ENCODE measurements around the gene USP51.

USP51 gene

DNA sequence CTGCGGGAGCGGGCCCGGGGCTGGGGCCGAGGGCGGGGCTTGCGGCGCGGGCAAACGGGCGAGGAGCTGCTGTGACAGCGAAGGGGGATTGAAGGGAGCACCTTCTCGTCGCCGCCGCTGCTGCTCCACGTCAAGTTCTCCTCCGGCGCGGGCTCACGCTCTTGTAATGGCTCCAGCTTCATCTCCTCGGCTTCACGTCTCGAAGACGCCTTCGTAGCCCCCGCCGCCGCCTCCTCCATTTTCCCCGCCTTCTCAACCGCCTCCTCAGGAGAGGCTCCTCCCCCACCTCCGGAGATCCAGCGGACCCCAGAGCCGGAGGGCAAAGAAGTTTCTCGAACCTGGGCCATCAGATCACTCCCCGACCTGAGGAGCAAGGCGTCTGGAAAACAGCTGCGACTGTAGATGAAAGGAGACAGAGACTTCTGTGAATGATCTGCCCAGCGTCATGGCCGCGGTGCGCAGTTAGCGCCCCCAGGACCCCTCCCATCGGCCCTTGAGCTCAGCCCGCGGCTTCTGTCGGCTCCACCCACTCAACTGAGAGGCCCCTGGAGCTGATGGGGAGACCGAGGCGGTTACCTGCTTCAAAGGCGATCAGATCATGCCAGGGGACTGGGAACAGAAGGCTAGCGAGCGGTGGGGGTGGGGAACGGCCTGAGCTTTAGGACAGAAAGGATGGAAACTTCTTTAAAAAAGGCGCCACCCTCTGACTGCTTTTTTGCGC lies 895 bp downstream of the USP51 start:
- H2BK15ac ChIP-seq (ENCODE audit: low read length), result no peak overlapping the region
- no peaks in the 10 kb centered on the region for H3K27me3 ChIP-seq (ENCODE audit: control insufficient read depth in 3 of 3, insufficient read depth in 3 of 3, low read depth in 1 of 3, low read length in 3 of 3)
- no peaks in the 10 kb centered on the region for H3K79me1 ChIP-seq (ENCODE audit: low read depth, low read length)
- no peak overlapping the region for H3K4ac ChIP-seq (ENCODE audit: low read length)
- H3K27ac ChIP-seq (replicated peaks; ENCODE audit: low read length), result peak overlapping the region; percentile 86
- peak overlapping the region; percentile 77 for H3K9ac ChIP-seq (ENCODE audit: low read depth, low read length, poor library complexity)
- peak overlapping the region in 1 of 2 donors; percentile 80 for H3K4me3 ChIP-seq (ENCODE audit: low read length in 2 of 2)
- no peak overlapping the region for H2BK120ac ChIP-seq (ENCODE audit: low read depth, low read length)
- DNase-seq (ENCODE audit: low spot score), result peak; percentile 41
- H3K18ac ChIP-seq (ENCODE audit: low read length), result peak overlapping the region; percentile 89
- no peak overlapping the region for H4K8ac ChIP-seq (ENCODE audit: low read depth, low read length)
- H2AK5ac ChIP-seq (ENCODE audit: low read depth, low read length), result no peak overlapping the region
- peaks cover 0 to 4% of the 10 kb centered on the region in 2 donors for H3K36me3 ChIP-seq (replicated peaks in 1 of 2; ENCODE audit: control insufficient read depth in 2 of 2, insufficient read depth in 2 of 2, low read length in 2 of 2)
- H3K4me1 ChIP-seq (ENCODE audit: control insufficient read depth in 2 of 2, insufficient read depth in 1 of 2, low read depth in 1 of 2, low read length in 2 of 2), result peaks cover 0 to 3% of the 10 kb centered on the region in 2 donors
- peak overlapping the region; percentile 62 for H3K4me2 ChIP-seq (ENCODE audit: insufficient read depth, low read length, poor library complexity, severe bottlenecking)
- no peak overlapping the region for H2AFZ ChIP-seq (ENCODE audit: low read length)
- H3K23ac ChIP-seq (ENCODE audit: low read depth, low read length, poor library complexity), result peak overlapping the region; percentile 20
- no peak overlapping the region for H3K14ac ChIP-seq (ENCODE audit: low read length)
- H4K91ac ChIP-seq (ENCODE audit: low read depth, low read length, poor library complexity), result no peak overlapping the region
- no peak overlapping the region for H2BK12ac ChIP-seq (ENCODE audit: low read length)
- H2BK5ac ChIP-seq (ENCODE audit: low read length), result peak overlapping the region; percentile 82
- H3K9me3 ChIP-seq (replicated peaks in 1 of 2; ENCODE audit: control insufficient read depth in 2 of 2, insufficient read depth in 1 of 2, low read depth in 1 of 2, low read length in 2 of 2), result no peaks in the 10 kb centered on the region
- no CpG with 5 or more reads among the region's 54 CpGs for WGBS, 2 donors (ENCODE audit: extremely low coverage in 2 of 2, insufficient read length in 2 of 2, insufficient replicate concordance in 1 of 2)

DNA sequence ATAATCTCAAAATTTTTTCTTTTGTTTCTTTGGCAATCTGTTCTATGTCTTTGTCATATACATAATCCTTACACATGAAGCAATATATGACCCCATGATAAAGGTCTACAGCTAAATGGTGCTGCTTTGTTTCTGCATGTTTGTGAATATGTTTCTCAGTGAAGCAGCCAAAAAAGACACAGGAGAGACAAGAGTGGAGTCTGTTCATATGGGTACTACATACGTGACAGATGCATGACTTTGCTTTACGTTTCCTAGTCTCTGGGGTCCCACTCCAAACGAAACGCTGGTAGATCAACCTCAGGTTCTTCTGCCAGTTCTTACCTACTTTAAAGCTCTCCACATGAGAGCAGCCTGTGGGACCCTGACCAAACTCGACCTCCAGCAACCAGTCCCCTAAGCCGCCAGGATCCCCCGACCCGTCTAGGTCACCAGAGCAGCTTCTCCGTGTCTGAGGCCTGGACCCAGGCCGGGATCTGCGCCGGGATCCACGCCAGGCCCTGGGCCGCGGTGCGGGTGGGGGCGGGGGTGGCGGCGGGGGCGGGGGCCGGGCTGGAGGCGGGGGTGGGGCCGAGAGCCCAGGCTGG lies 1.5 kb downstream of the USP51 start:
- Histone ChIP-seq H2BK120ac (ENCODE audit: low read depth, low read length) (no peak overlapping the region), H3K4me2 (ENCODE audit: insufficient read depth, low read length, poor library complexity, severe bottlenecking) (peak overlapping the region; percentile 18), H2BK12ac (ENCODE audit: low read length) (no peak overlapping the region), H3K4me1 (ENCODE audit: control insufficient read depth in 2 of 2, insufficient read depth in 1 of 2, low read depth in 1 of 2, low read length in 2 of 2) (peaks cover 0 to 3% of the 10 kb centered on the region in 2 donors), H3K27ac (replicated peaks; ENCODE audit: low read length) (no peak overlapping the region), H2BK15ac (ENCODE audit: low read length) (no peak overlapping the region), H3K9me3 (replicated peaks in 1 of 2; ENCODE audit: control insufficient read depth in 2 of 2, insufficient read depth in 1 of 2, low read depth in 1 of 2, low read length in 2 of 2) (no peaks in the 10 kb centered on the region), H3K14ac (ENCODE audit: low read length) (no peak overlapping the region), H4K8ac (ENCODE audit: low read depth, low read length) (no peak overlapping the region), H2AFZ (ENCODE audit: low read length) (no peak overlapping the region), H3K79me1 (ENCODE audit: low read depth, low read length) (no peaks in the 10 kb centered on the region), H3K9ac (ENCODE audit: low read depth, low read length, poor library complexity) (peak overlapping the region; percentile 44), H3K36me3 (replicated peaks in 1 of 2; ENCODE audit: control insufficient read depth in 2 of 2, insufficient read depth in 2 of 2, low read length in 2 of 2) (peaks cover 0 to 4% of the 10 kb centered on the region in 2 donors), H3K23ac (ENCODE audit: low read depth, low read length, poor library complexity) (no peak overlapping the region), H3K4me3 (ENCODE audit: low read length in 2 of 2) (peak overlapping the region in 1 of 2 donors; percentile 75), H2BK5ac (ENCODE audit: low read length) (no peak overlapping the region), H3K4ac (ENCODE audit: low read length) (no peak overlapping the region), H4K91ac (ENCODE audit: low read depth, low read length, poor library complexity) (no peak overlapping the region), H2AK5ac (ENCODE audit: low read depth, low read length) (no peak overlapping the region), H3K27me3 (ENCODE audit: control insufficient read depth in 3 of 3, insufficient read depth in 3 of 3, low read depth in 1 of 3, low read length in 3 of 3) (no peaks in the 10 kb centered on the region), H3K18ac (ENCODE audit: low read length) (no peak overlapping the region)
- DNase-seq (ENCODE audit: low spot score), result peak; percentile 0
- no CpG with 5 or more reads among the region's 23 CpGs for WGBS, 2 donors (ENCODE audit: extremely low coverage in 2 of 2, insufficient read length in 2 of 2, insufficient replicate concordance in 1 of 2)

DNA sequence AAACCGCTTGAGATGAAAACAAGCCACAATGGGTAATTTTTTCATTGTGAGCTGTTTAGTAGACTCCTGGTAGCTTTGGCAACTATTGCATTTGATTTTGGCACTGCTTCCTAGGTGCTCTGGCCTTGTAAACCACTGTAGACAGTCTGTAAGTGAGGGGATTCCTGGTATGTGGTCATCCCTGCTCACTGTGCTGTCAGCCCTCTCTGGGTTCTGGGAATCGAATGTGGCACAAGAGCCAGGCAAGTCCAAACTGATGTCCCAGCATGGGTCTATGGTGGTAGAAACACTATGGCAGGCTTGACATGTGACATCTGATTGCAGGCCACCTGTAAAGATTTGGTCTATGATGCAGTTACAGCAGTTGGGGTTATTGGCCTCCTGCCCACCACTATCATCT lies 2.5 kb downstream of the USP51 start:
- no peak overlapping the region for H3K23ac ChIP-seq (ENCODE audit: low read depth, low read length, poor library complexity)
- H3K36me3 ChIP-seq (replicated peaks in 1 of 2; ENCODE audit: control insufficient read depth in 2 of 2, insufficient read depth in 2 of 2, low read length in 2 of 2), result peaks cover 0 to 4% of the 10 kb centered on the region in 2 donors
- no peak overlapping the region for H2BK12ac ChIP-seq (ENCODE audit: low read length)
- H2AFZ ChIP-seq (ENCODE audit: low read length), result no peak overlapping the region
- H3K18ac ChIP-seq (ENCODE audit: low read length), result no peak overlapping the region
- H3K4ac ChIP-seq (ENCODE audit: low read length), result no peak overlapping the region
- H3K9me3 ChIP-seq (replicated peaks in 1 of 2; ENCODE audit: control insufficient read depth in 2 of 2, insufficient read depth in 1 of 2, low read depth in 1 of 2, low read length in 2 of 2), result no peaks in the 10 kb centered on the region
- peaks cover 0 to 3% of the 10 kb centered on the region in 2 donors for H3K4me1 ChIP-seq (ENCODE audit: control insufficient read depth in 2 of 2, insufficient read depth in 1 of 2, low read depth in 1 of 2, low read length in 2 of 2)
- DNase-seq (ENCODE audit: low spot score), result no peak
- no peak overlapping the region for H3K4me2 ChIP-seq (ENCODE audit: insufficient read depth, low read length, poor library complexity, severe bottlenecking)
- H4K91ac ChIP-seq (ENCODE audit: low read depth, low read length, poor library complexity), result no peak overlapping the region
- no CpG with 5 or more reads among the region's 2 CpGs for WGBS, 2 donors (ENCODE audit: extremely low coverage in 2 of 2, insufficient read length in 2 of 2, insufficient replicate concordance in 1 of 2)
- no peaks in the 10 kb centered on the region for H3K27me3 ChIP-seq (ENCODE audit: control insufficient read depth in 3 of 3, insufficient read depth in 3 of 3, low read depth in 1 of 3, low read length in 3 of 3)
- no peak overlapping the region for H3K9ac ChIP-seq (ENCODE audit: low read depth, low read length, poor library complexity)
- no peak overlapping the region for H3K14ac ChIP-seq (ENCODE audit: low read length)
- no peak overlapping the region for H2AK5ac ChIP-seq (ENCODE audit: low read depth, low read length)
- H2BK120ac ChIP-seq (ENCODE audit: low read depth, low read length), result no peak overlapping the region
- H3K4me3 ChIP-seq (ENCODE audit: low read length in 2 of 2), result no peak overlapping the region
- H2BK15ac ChIP-seq (ENCODE audit: low read length), result no peak overlapping the region
- no peak overlapping the region for H4K8ac ChIP-seq (ENCODE audit: low read depth, low read length)
- no peak overlapping the region for H3K27ac ChIP-seq (replicated peaks; ENCODE audit: low read length)
- no peaks in the 10 kb centered on the region for H3K79me1 ChIP-seq (ENCODE audit: low read depth, low read length)
- no peak overlapping the region for H2BK5ac ChIP-seq (ENCODE audit: low read length)

DNA sequence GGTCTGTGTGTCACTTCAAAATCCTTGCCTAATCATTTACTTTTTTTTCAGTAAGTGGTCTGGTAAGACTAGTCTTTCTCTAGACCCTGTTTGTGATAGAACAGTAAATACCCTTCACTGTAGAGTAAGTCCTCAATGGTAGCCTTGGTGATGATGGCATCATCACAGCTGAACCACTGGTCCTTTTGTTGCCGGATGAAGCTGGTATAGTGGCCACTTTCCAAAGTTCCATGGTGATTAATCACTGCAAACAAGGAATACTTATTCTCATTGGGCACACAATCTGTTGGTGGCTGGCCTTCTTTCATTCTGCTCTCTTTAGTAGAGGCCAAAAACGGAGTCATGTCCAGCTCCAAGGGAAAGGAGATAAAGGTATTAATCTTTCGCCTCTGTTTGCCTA lies 2.9 kb downstream of the USP51 start:
- H3K4ac ChIP-seq (ENCODE audit: low read length), result no peak overlapping the region
- peaks cover 0 to 4% of the 10 kb centered on the region in 2 donors for H3K36me3 ChIP-seq (replicated peaks in 1 of 2; ENCODE audit: control insufficient read depth in 2 of 2, insufficient read depth in 2 of 2, low read length in 2 of 2)
- no peak overlapping the region for H3K4me2 ChIP-seq (ENCODE audit: insufficient read depth, low read length, poor library complexity, severe bottlenecking)
- peaks cover 0 to 3% of the 10 kb centered on the region in 2 donors for H3K4me1 ChIP-seq (ENCODE audit: control insufficient read depth in 2 of 2, insufficient read depth in 1 of 2, low read depth in 1 of 2, low read length in 2 of 2)
- no peak for DNase-seq (ENCODE audit: low spot score)
- no peak overlapping the region for H3K18ac ChIP-seq (ENCODE audit: low read length)
- WGBS, 2 donors (ENCODE audit: extremely low coverage in 2 of 2, insufficient read length in 2 of 2, insufficient replicate concordance in 1 of 2), result no CpG with 5 or more reads among the region's 3 CpGs
- H3K9me3 ChIP-seq (replicated peaks in 1 of 2; ENCODE audit: control insufficient read depth in 2 of 2, insufficient read depth in 1 of 2, low read depth in 1 of 2, low read length in 2 of 2), result no peaks in the 10 kb centered on the region
- H3K27ac ChIP-seq (replicated peaks; ENCODE audit: low read length), result no peak overlapping the region
- H2BK12ac ChIP-seq (ENCODE audit: low read length), result no peak overlapping the region
- H3K27me3 ChIP-seq (ENCODE audit: control insufficient read depth in 3 of 3, insufficient read depth in 3 of 3, low read depth in 1 of 3, low read length in 3 of 3), result no peaks in the 10 kb centered on the region
- no peak overlapping the region for H3K4me3 ChIP-seq (ENCODE audit: low read length in 2 of 2)
- no peaks in the 10 kb centered on the region for H3K79me1 ChIP-seq (ENCODE audit: low read depth, low read length)
- no peak overlapping the region for H4K8ac ChIP-seq (ENCODE audit: low read depth, low read length)
- no peak overlapping the region for H2BK15ac ChIP-seq (ENCODE audit: low read length)
- no peak overlapping the region for H3K14ac ChIP-seq (ENCODE audit: low read length)
- H2BK5ac ChIP-seq (ENCODE audit: low read length), result no peak overlapping the region
- no peak overlapping the region for H4K91ac ChIP-seq (ENCODE audit: low read depth, low read length, poor library complexity)
- H3K9ac ChIP-seq (ENCODE audit: low read depth, low read length, poor library complexity), result no peak overlapping the region
- no peak overlapping the region for H2AK5ac ChIP-seq (ENCODE audit: low read depth, low read length)
- no peak overlapping the region for H2AFZ ChIP-seq (ENCODE audit: low read length)
- H3K23ac ChIP-seq (ENCODE audit: low read depth, low read length, poor library complexity), result no peak overlapping the region
- no peak overlapping the region for H2BK120ac ChIP-seq (ENCODE audit: low read depth, low read length)
